Measurements from ENCODE around the gene NPHP4. TPM values are rescaled to one million over a fixed set of nuclear protein-coding genes. Genes with fewer than 3 reads are reported as not detected.

NPHP4 gene
- total RNA-seq, 2 experiments from 2014 or later: 6.2 to 7.7 TPM

GRCh38 chr1:5828308-5828935 is 163.8 kb downstream of the NPHP4 start:
- Mint-ChIP-seq H3K36me3 (ENCODE audit: low read depth) (no peaks in the 10 kb centered on the region), H3K9me3 (no peaks in the 10 kb centered on the region), H3K4me1 (ENCODE audit: low read depth) (no peaks in the 10 kb centered on the region), H3K27ac (no peak overlapping the region), H3K4me3 (no peak overlapping the region), H3K27me3 (peaks cover 15% of the 10 kb centered on the region)
- no peaks in the 10 kb centered on the region for H3K27me3 ChIP-seq (ENCODE audit: control insufficient read depth in 1 of 2, insufficient read depth in 2 of 2, low read length in 2 of 2)
- CTCF ChIA-PET: no interaction called here
- no peaks in the 10 kb centered on the region for H3K36me3 ChIP-seq (ENCODE audit: insufficient read depth, low read length)
- peaks cover 0 to 25% of the 10 kb centered on the region in 2 experiments for H3K9me3 ChIP-seq (ENCODE audit: control insufficient read depth in 1 of 2, insufficient read depth in 1 of 2, low read length in 2 of 2)
- no peaks in the 10 kb centered on the region for H3K4me1 ChIP-seq (ENCODE audit: insufficient read depth, low read length)
- no peak overlapping the region for H3K4me3 ChIP-seq (ENCODE audit: low read length)
- POLR2A ChIA-PET: no interaction called here
- no peak overlapping the region for H3K27ac ChIP-seq (ENCODE audit: low read depth in 1 of 2, low read length in 2 of 2)
- DNase-seq: no peak
- intact Hi-C loops (cut with DNase I, micrococcal nuclease): no loop called here
- TF ChIP-seq, protein P1, sequence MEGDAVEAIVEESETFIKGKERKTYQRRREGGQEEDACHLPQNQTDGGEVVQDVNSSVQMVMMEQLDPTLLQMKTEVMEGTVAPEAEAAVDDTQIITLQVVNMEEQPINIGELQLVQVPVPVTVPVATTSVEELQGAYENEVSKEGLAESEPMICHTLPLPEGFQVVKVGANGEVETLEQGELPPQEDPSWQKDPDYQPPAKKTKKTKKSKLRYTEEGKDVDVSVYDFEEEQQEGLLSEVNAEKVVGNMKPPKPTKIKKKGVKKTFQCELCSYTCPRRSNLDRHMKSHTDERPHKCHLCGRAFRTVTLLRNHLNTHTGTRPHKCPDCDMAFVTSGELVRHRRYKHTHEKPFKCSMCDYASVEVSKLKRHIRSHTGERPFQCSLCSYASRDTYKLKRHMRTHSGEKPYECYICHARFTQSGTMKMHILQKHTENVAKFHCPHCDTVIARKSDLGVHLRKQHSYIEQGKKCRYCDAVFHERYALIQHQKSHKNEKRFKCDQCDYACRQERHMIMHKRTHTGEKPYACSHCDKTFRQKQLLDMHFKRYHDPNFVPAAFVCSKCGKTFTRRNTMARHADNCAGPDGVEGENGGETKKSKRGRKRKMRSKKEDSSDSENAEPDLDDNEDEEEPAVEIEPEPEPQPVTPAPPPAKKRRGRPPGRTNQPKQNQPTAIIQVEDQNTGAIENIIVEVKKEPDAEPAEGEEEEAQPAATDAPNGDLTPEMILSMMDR (IDR thresholded peaks at IDR 0.05): no peak
- ATAC-seq (ENCODE audit: poor library complexity): no peak

- intact Hi-C loops (cut with DNase I, micrococcal nuclease): no loop called here
- Histone ChIP-seq H3K27ac (ENCODE audit: low read depth in 1 of 2, low read length in 2 of 2) (no peak overlapping the region), H3K36me3 (ENCODE audit: insufficient read depth, low read length) (no peaks in the 10 kb centered on the region), H3K4me3 (ENCODE audit: low read length) (no peak overlapping the region), H3K9me3 (ENCODE audit: control insufficient read depth in 1 of 2, insufficient read depth in 1 of 2, low read length in 2 of 2) (peaks cover 0 to 25% of the 10 kb centered on the region in 2 experiments), H3K27me3 (ENCODE audit: control insufficient read depth in 1 of 2, insufficient read depth in 2 of 2, low read length in 2 of 2) (no peaks in the 10 kb centered on the region), H3K4me1 (ENCODE audit: insufficient read depth, low read length) (no peaks in the 10 kb centered on the region)
- TF ChIP-seq, protein P1 (IDR thresholded peaks at IDR 0.05): no peak
- CTCF ChIA-PET: no interaction called here
- H3K9me3 Mint-ChIP-seq: no peaks in the 10 kb centered on the region
- DNase-seq (no peak), ATAC-seq (ENCODE audit: poor library complexity) (no peak)
- POLR2A ChIA-PET: no interaction called here
- H3K27me3 Mint-ChIP-seq: peaks cover 15% of the 10 kb centered on the region
- H3K4me1 Mint-ChIP-seq (ENCODE audit: low read depth): no peaks in the 10 kb centered on the region
- no peak overlapping the region for H3K27ac Mint-ChIP-seq
- no peaks in the 10 kb centered on the region for H3K36me3 Mint-ChIP-seq (ENCODE audit: low read depth)
- H3K4me3 Mint-ChIP-seq: no peak overlapping the region
Observed at GRCh38 chr1:5827516-5827915, 164.7 kb downstream of the NPHP4 start.

GRCh38 chr1:5826601-5827000 is 165.6 kb downstream of the NPHP4 start:
- CTCF ChIA-PET: no interaction called here
- no peaks in the 10 kb centered on the region for H3K27me3 ChIP-seq (ENCODE audit: control insufficient read depth in 1 of 2, insufficient read depth in 2 of 2, low read length in 2 of 2)

More at GRCh38 chr1:5826601-5827000, 165.6 kb downstream of the NPHP4 start:
- Mint-ChIP-seq H3K9me3 (no peaks in the 10 kb centered on the region), H3K4me3 (no peak overlapping the region), H3K27me3 (peaks cover 12% of the 10 kb centered on the region), H3K4me1 (ENCODE audit: low read depth) (no peaks in the 10 kb centered on the region), H3K27ac (no peak overlapping the region), H3K36me3 (ENCODE audit: low read depth) (no peaks in the 10 kb centered on the region)
- ATAC-seq (ENCODE audit: poor library complexity): no peak
- H3K36me3 ChIP-seq (ENCODE audit: insufficient read depth, low read length): no peaks in the 10 kb centered on the region
- H3K27ac ChIP-seq (ENCODE audit: low read depth in 1 of 2, low read length in 2 of 2): no peak overlapping the region
- no peaks in the 10 kb centered on the region for H3K4me1 ChIP-seq (ENCODE audit: insufficient read depth, low read length)
- DNase-seq: no peak
- POLR2A ChIA-PET: no interaction called here
- TF ChIP-seq, protein P1 (IDR thresholded peaks at IDR 0.05): no peak
- peaks cover 0 to 29% of the 10 kb centered on the region in 2 experiments for H3K9me3 ChIP-seq (ENCODE audit: control insufficient read depth in 1 of 2, insufficient read depth in 1 of 2, low read length in 2 of 2)
- intact Hi-C loops (cut with DNase I, micrococcal nuclease): no loop called here
- H3K4me3 ChIP-seq (ENCODE audit: low read length): no peak overlapping the region

Measured in CD4-positive, alpha-beta T cell (primary cell).